H1 (cell line): ENCODE measurements around the gene LOXHD1. TPM values are rescaled to one million over a fixed set of nuclear protein-coding genes. Genes with fewer than 3 reads are reported as not detected.

Experiments used
- BACH1 ChIP-seq: IDR thresholded peaks from 2 replicates; pipeline ENCODE4 v1.6.1; 2012; ENCODE audit warnings: low read length, improper control_type of control experiment
- EP300 ChIP-seq, 2 experiments: IDR thresholded peaks; 1 replicate in 1 of 2; 2 replicates in 1 of 2; pipeline ENCODE4 v1.6.1; 2011 to 2012; ENCODE audit warnings: low read depth in 2 of 2, low read length in 2 of 2, mild to moderate bottlenecking in 2 of 2, borderline replicate concordance in 1 of 2, inconsistent platforms in 1 of 2, moderate library complexity in 1 of 2
- EZH2 ChIP-seq: fragments of 200-600 bp; sonication (generic); IDR thresholded peaks from 2 replicates; pipeline ENCODE4 v1.7.1; 2012; ENCODE audit warnings: low read depth, mild to moderate bottlenecking, moderate library complexity, low read length, inconsistent platforms; ENCODE audit not compliant: severe bottlenecking
- JUN ChIP-seq: IDR thresholded peaks from 2 replicates; pipeline ENCODE4 v1.6.1; 2011; ENCODE audit warnings: low read depth, mild to moderate bottlenecking, improper control_type of control experiment, low read length
- NANOG ChIP-seq: IDR thresholded peaks from 2 replicates; pipeline ENCODE4 v1.6.1; 2011; ENCODE audit warnings: low read length, low read depth, mild to moderate bottlenecking, inconsistent platforms; ENCODE audit not compliant: insufficient read depth, poor library complexity, severe bottlenecking
- polyA plus RNA-seq, 7 experiments: library from polyadenylated mRNA; depleted of rRNA in 3 of 7; stranded (reverse) in 5 of 7; unstranded in 2 of 7; fragments of >200 nt in 5 of 7; fragments of 200-250 nt in 2 of 7; gene quantifications; 1 replicate in 5 of 7; 2 replicates in 1 of 7; 4 replicates in 1 of 7; pipeline versions ENCODE4 v1.2.1 to v1.2.3, GENCODE V29; 2011 to 2013; ENCODE audit warnings: missing spikeins in 2 of 7, mixed read lengths in 2 of 7
- total RNA-seq: library from RNA; stranded (reverse); fragmentation: NEBNext Ultra II Directional; extraction: Animal tissue kit (Norgen Biotek cat#: 25700); gene quantifications from 2 replicates; pipeline ENCODE4 v1.2.1, GENCODE V29; 2021
- TF ChIP-seq, protein P1 (sequence below): fragments of 300-600 bp; sonication (generic); IDR thresholded peaks from 2 replicates; pipeline ENCODE4 v1.7.1; 2012; ENCODE audit warnings: low read length, moderate library complexity, mild to moderate bottlenecking, inconsistent platforms; ENCODE audit not compliant: insufficient replicate concordance

Gene LOXHD1
- total and polyA plus RNA-seq, 2 of the 8 experiments (the other 6 are each of a cell fraction or from before 2014, with no cell fraction given): 0.02 TPM; not detected in 1

DNA sequence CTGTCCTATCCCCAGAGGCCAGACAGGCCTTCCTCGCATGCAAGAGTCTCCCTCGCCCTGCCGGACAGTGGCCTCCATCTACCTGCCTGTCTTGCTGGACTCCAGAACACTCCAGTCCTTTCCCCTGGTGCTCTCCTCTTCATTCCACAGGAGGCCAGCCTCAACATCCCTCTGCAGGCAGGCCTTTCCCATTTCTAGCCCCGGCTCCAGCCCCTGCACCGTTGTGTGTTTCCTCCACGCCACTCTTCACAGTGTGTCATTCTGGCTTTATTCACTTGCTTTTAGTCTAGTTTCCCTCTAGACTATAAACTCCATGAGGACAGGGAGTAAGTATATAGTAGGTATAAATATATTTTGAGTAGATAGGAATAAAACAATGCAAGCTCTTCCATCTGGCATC, 81.2 kb downstream of the LOXHD1 start (continued):
- TF ChIP-seq, protein P1, sequence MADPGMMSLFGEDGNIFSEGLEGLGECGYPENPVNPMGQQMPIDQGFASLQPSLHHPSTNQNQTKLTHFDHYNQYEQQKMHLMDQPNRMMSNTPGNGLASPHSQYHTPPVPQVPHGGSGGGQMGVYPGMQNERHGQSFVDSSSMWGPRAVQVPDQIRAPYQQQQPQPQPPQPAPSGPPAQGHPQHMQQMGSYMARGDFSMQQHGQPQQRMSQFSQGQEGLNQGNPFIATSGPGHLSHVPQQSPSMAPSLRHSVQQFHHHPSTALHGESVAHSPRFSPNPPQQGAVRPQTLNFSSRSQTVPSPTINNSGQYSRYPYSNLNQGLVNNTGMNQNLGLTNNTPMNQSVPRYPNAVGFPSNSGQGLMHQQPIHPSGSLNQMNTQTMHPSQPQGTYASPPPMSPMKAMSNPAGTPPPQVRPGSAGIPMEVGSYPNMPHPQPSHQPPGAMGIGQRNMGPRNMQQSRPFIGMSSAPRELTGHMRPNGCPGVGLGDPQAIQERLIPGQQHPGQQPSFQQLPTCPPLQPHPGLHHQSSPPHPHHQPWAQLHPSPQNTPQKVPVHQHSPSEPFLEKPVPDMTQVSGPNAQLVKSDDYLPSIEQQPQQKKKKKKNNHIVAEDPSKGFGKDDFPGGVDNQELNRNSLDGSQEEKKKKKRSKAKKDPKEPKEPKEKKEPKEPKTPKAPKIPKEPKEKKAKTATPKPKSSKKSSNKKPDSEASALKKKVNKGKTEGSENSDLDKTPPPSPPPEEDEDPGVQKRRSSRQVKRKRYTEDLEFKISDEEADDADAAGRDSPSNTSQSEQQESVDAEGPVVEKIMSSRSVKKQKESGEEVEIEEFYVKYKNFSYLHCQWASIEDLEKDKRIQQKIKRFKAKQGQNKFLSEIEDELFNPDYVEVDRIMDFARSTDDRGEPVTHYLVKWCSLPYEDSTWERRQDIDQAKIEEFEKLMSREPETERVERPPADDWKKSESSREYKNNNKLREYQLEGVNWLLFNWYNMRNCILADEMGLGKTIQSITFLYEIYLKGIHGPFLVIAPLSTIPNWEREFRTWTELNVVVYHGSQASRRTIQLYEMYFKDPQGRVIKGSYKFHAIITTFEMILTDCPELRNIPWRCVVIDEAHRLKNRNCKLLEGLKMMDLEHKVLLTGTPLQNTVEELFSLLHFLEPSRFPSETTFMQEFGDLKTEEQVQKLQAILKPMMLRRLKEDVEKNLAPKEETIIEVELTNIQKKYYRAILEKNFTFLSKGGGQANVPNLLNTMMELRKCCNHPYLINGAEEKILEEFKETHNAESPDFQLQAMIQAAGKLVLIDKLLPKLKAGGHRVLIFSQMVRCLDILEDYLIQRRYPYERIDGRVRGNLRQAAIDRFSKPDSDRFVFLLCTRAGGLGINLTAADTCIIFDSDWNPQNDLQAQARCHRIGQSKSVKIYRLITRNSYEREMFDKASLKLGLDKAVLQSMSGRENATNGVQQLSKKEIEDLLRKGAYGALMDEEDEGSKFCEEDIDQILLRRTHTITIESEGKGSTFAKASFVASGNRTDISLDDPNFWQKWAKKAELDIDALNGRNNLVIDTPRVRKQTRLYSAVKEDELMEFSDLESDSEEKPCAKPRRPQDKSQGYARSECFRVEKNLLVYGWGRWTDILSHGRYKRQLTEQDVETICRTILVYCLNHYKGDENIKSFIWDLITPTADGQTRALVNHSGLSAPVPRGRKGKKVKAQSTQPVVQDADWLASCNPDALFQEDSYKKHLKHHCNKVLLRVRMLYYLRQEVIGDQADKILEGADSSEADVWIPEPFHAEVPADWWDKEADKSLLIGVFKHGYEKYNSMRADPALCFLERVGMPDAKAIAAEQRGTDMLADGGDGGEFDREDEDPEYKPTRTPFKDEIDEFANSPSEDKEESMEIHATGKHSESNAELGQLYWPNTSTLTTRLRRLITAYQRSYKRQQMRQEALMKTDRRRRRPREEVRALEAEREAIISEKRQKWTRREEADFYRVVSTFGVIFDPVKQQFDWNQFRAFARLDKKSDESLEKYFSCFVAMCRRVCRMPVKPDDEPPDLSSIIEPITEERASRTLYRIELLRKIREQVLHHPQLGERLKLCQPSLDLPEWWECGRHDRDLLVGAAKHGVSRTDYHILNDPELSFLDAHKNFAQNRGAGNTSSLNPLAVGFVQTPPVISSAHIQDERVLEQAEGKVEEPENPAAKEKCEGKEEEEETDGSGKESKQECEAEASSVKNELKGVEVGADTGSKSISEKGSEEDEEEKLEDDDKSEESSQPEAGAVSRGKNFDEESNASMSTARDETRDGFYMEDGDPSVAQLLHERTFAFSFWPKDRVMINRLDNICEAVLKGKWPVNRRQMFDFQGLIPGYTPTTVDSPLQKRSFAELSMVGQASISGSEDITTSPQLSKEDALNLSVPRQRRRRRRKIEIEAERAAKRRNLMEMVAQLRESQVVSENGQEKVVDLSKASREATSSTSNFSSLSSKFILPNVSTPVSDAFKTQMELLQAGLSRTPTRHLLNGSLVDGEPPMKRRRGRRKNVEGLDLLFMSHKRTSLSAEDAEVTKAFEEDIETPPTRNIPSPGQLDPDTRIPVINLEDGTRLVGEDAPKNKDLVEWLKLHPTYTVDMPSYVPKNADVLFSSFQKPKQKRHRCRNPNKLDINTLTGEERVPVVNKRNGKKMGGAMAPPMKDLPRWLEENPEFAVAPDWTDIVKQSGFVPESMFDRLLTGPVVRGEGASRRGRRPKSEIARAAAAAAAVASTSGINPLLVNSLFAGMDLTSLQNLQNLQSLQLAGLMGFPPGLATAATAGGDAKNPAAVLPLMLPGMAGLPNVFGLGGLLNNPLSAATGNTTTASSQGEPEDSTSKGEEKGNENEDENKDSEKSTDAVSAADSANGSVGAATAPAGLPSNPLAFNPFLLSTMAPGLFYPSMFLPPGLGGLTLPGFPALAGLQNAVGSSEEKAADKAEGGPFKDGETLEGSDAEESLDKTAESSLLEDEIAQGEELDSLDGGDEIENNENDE: no peak
- no peak for TF ChIP-seq EP300 (IDR thresholded peaks at IDR 0.05; ENCODE audit: borderline replicate concordance in 1 of 2, low read depth in 2 of 2, low read length in 2 of 2)
- no peak for TF ChIP-seq JUN
- no peak for TF ChIP-seq BACH1
- no peak for TF ChIP-seq EZH2
- no peak for TF ChIP-seq NANOG
